A549 (cell line): ENCODE results near the gene SLC26A2. TPM values are rescaled to one million over a fixed set of nuclear protein-coding genes. Genes with fewer than 3 reads are reported as not detected.

ENCODE experiments used
- ATAC-seq, 2 experiments: fragments of 200-7000 bp in 1 of 2; fragments of >200 bp in 1 of 2; cut with Nextera tagmentation in 1 of 2; cut with Tn5 transposase in 1 of 2; 3 replicates each; pipeline versions ENCODE4 v1.8.0 to v1.9.1; 2018 to 2020; ENCODE audit warnings: mild to moderate bottlenecking in 1 of 2, moderate library complexity in 1 of 2
- CTCF ChIA-PET: fragments of 300-600 bp; sonication (Branson Sonifier 250); formaldehyde crosslinking; extraction: SDS; loops from one replicate; lab custom pipeline; 2021; ENCODE audit warnings: antibody characterized with exemption, inconsistent platforms; lab: Yijun Ruan, JAX
- POLR2A ChIA-PET: fragments of 350-600 bp; formaldehyde crosslinking; extraction: SDS; loops from one replicate; lab custom pipeline; 2021; ENCODE audit warnings: antibody characterized with exemption, inconsistent platforms; lab: Yijun Ruan, JAX
- DNase-seq, 2 experiments: peaks; one replicate each; pipeline versions ENCODE4 v3.0.0 to v3.0.0-alpha.2; 2011 to 2016; ENCODE audit warnings: low read depth in 1 of 2, low spot score in 1 of 2
- FAIRE-seq: peaks from 2 replicates; lab custom pipeline; 2011; peaks lifted over from hg19 to GRCh38; lab: Jason Lieb, UNC
- H3K27ac ChIP-seq, 2 experiments: fragments of >200 bp; sonication (Bioruptor Twin); formaldehyde crosslinking; 3 replicates each; pipeline ENCODE4 v1.5.1; 2016 to 2017
- H3K4me1 ChIP-seq: fragments of >200 bp; sonication (Bioruptor Twin); formaldehyde crosslinking; 3 replicates; pipeline ENCODE4 v1.6.1; 2016
- H3K4me2 ChIP-seq: fragments of >200 bp; sonication (Bioruptor Twin); formaldehyde crosslinking; 3 replicates; pipeline ENCODE4 v1.6.1; 2016
- H3K4me3 ChIP-seq: fragments of >200 bp; sonication (Bioruptor Twin); formaldehyde crosslinking; 3 replicates; pipeline ENCODE4 v1.5.1; 2016
- H3K9me3 ChIP-seq: fragments of >200 bp; sonication (Bioruptor Twin); formaldehyde crosslinking; 3 replicates; pipeline ENCODE4 v1.6.1; 2016
- CBX8 ChIP-seq: fragments of 200-600 bp; sonication (generic); IDR thresholded peaks from 2 replicates; pipeline ENCODE4 v1.6.1; 2016
- CEBPB ChIP-seq, 2 experiments: fragments of >200 bp in 1 of 2; sonication (Bioruptor Twin) in 1 of 2; formaldehyde crosslinking in 1 of 2; IDR thresholded peaks; 2 replicates each; pipeline ENCODE4 v1.6.1; 2012 to 2016
- EHF ChIP-seq: fragments of 250-450 bp; sonication (Bioruptor Pico); IDR thresholded peaks from 2 replicates; pipeline ENCODE4 v1.5.0; 2020; ENCODE audit warnings: mild to moderate bottlenecking
- EHMT2 ChIP-seq: fragments of 200-600 bp; sonication (generic); IDR thresholded peaks from 2 replicates; pipeline ENCODE4 v1.6.1; 2016; ENCODE audit warnings: antibody characterized with exemption, low read depth, mild to moderate bottlenecking, moderate library complexity
- EP300 ChIP-seq, 2 experiments: fragments of >200 bp; sonication (Bioruptor Twin); formaldehyde crosslinking; IDR thresholded peaks; 2 replicates in 1 of 2; 3 replicates in 1 of 2; pipeline ENCODE4 v1.6.1; 2016 to 2017
- FOXS1 ChIP-seq: fragments of 250-450 bp; sonication (Bioruptor Pico); IDR thresholded peaks from 2 replicates; pipeline ENCODE4 v1.5.0; 2020; ENCODE audit warnings: mild to moderate bottlenecking, moderate library complexity
- HMGXB4 ChIP-seq: fragments of 250-450 bp; sonication (Bioruptor Pico); IDR thresholded peaks from 2 replicates; pipeline ENCODE4 v1.5.0; 2021; ENCODE audit warnings: mild to moderate bottlenecking, moderate library complexity, borderline replicate concordance
- HOXA7 ChIP-seq: fragments of 250-450 bp; sonication (Bioruptor Pico); IDR thresholded peaks from 2 replicates; pipeline ENCODE4 v1.5.0; 2020; ENCODE audit warnings: mild to moderate bottlenecking, moderate library complexity
- JUN ChIP-seq, 2 experiments: fragments of >200 bp; sonication (Bioruptor Twin); formaldehyde crosslinking; IDR thresholded peaks; 2 replicates in 1 of 2; 3 replicates in 1 of 2; pipeline ENCODE4 v1.6.1; 2016 to 2017
- MAFK ChIP-seq: fragments of 450-650 bp; IDR thresholded peaks from 2 replicates; pipeline ENCODE4 v1.6.1; 2014; ENCODE audit not compliant: partially characterized antibody
- MYC ChIP-seq: IDR thresholded peaks from 2 replicates; pipeline ENCODE4 v1.6.1; 2012; ENCODE audit warnings: mild to moderate bottlenecking, inconsistent platforms, low read length, improper control_type of control experiment, borderline replicate concordance
- NPAS2 ChIP-seq: fragments of 250-450 bp; sonication (Bioruptor Pico); IDR thresholded peaks from 2 replicates; pipeline ENCODE4 v1.8.0; 2022; ENCODE audit warnings: mild to moderate bottlenecking, moderate library complexity, borderline replicate concordance
- RCOR1 ChIP-seq: fragments of 150-350 bp; IDR thresholded peaks from 2 replicates; pipeline ENCODE4 v1.6.1; 2014; ENCODE audit warnings: antibody characterized with exemption, low read length, low read depth
- RFX5 ChIP-seq: fragments of 450-650 bp; IDR thresholded peaks from 2 replicates; pipeline ENCODE4 v1.7.1; 2014; ENCODE audit warnings: antibody characterized with exemption, mild to moderate bottlenecking, moderate library complexity
- SMC3 ChIP-seq: fragments of >200 bp; sonication (Bioruptor Twin); formaldehyde crosslinking; IDR thresholded peaks from 3 replicates; pipeline ENCODE4 v1.6.1; 2018; ENCODE audit warnings: inconsistent platforms
- SREBF2 ChIP-seq: fragments of 450-650 bp; IDR thresholded peaks from 2 replicates; pipeline ENCODE4 v1.6.1; 2014; ENCODE audit warnings: mild to moderate bottlenecking, moderate library complexity
- USF2 ChIP-seq: fragments of 450-650 bp; IDR thresholded peaks from 2 replicates; pipeline ENCODE4 v1.6.1; 2014; ENCODE audit warnings: antibody characterized with exemption
- ZNF302 ChIP-seq: fragments of 250-450 bp; sonication (Bioruptor Pico); IDR thresholded peaks from 2 replicates; pipeline ENCODE4 v1.9.0; 2021; ENCODE audit warnings: inconsistent platforms, mild to moderate bottlenecking, moderate library complexity
- ZSCAN20 ChIP-seq: fragments of 250-450 bp; sonication (Bioruptor Pico); IDR thresholded peaks from 2 replicates; pipeline ENCODE4 v1.8.0; 2022; ENCODE audit warnings: mild to moderate bottlenecking, moderate library complexity
- WGBS: methylation state at CpG from one replicate; pipeline ENCODE4 v1.1.6; 2017; ENCODE audit errors: missing lambda C conversion rate; 5-methylcytosine and 5-hydroxymethylcytosine counted together
- polyA plus RNA-seq, 4 experiments: library from polyadenylated mRNA; depleted of rRNA in 3 of 4; stranded (reverse); fragments of >200 nt; fragmentation: RNase III in 1 of 4; extraction: RNeasy Plus Mini Kit Qiagen cat#74134 plus additional on column Dnase treatment in 1 of 4; gene quantifications; 2 replicates in 3 of 4; 3 replicates in 1 of 4; pipeline ENCODE4 v1.2.3, GENCODE V29; 2011 to 2017
- TF ChIP-seq, protein P1 (sequence below): fragments of 150-350 bp; IDR thresholded peaks from 2 replicates; pipeline ENCODE4 v1.6.1; 2014; ENCODE audit warnings: low read depth, mild to moderate bottlenecking, low read length
- TF ChIP-seq, protein P2 (sequence below): fragments of 200-600 bp; sonication (generic); IDR thresholded peaks from 2 replicates; pipeline ENCODE4 v1.6.1; 2016; ENCODE audit warnings: antibody characterized with exemption, mild to moderate bottlenecking, moderate library complexity
- TF ChIP-seq, protein P3 (sequence below): fragments of >200 bp; sonication (Bioruptor Twin); formaldehyde crosslinking; IDR thresholded peaks from 3 replicates; pipeline ENCODE4 v1.6.1; 2016
- TF ChIP-seq, protein P4 (sequence below): IDR thresholded peaks from 2 replicates; pipeline ENCODE4 v1.6.1; 2012; ENCODE audit warnings: low read depth, borderline replicate concordance

SLC26A2 gene
- polyA plus RNA-seq, 2 of the 4 experiments (the other 2 are of a cell fraction) = 31.9 to 32.2 TPM

- FAIRE-seq = no peak
- no peak for DNase-seq
- WGBS = 80% methylated on average over 1 of the region's 1 CpG
- peak overlapping the region; percentile 79 for H3K4me2 ChIP-seq
- H3K4me1 ChIP-seq = peaks cover 64% of the 10 kb centered on the region
- no peak overlapping the region for H3K4me3 ChIP-seq
- POLR2A ChIA-PET = interaction anchor here (6.5 kb wide), 1 partner anchor 25 kb away, joined by 61 read pairs; the partner anchor contains the start of gene SLC26A2
- no peak for TF ChIP-seq HOXA7 (CRISPR knock-in tag)
- TF ChIP-seq JUN (IDR thresholded peaks at IDR 0.05) = no peak
- TF ChIP-seq, all 56 proteins: peak for 0
- CTCF ChIA-PET = interaction anchor here (0.5 to 19.0 kb wide), 12 partner anchors 9 to 104 kb away, joined by 3 to 386 read pairs (median 10); partner anchors contain the start of genes PDE6A and SLC26A2
- ATAC-seq = no peak
- Histone ChIP-seq H3K27ac (peak overlapping the region; percentile 85 to 91), H3K9me3 (no peaks in the 10 kb centered on the region)
These were observed 24.4 kb upstream of the SLC26A2 start for GRCh38 chr5:149936044-149936699.

DNA sequence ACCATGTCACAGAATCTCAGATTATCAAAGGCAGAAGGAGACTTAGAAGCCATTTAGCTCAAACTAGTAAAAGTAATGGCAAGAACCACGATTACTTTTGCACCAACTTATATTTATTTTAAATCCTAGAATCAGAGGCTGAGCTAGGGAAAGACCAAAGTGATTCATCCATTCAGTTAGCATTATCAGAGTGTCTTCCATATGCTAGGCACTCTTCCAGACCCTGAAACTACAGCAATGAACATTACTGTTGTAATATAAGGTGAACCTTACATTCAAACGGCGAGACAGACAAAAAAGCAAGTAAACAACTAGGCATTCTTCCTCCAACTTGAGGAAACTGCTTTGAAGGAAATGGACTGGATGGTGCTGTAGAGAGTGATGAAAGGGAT is 23.9 kb upstream of the SLC26A2 start:
- ChIA-PET CTCF (interaction anchor here (0.9 to 19.0 kb wide), 9 partner anchors 9 to 102 kb away, joined by 3 to 386 read pairs (median 17); partner anchors contain the start of genes PDE6A and SLC26A2), POLR2A (interaction anchor here (6.5 kb wide), 1 partner anchor 24 kb away, joined by 61 read pairs; the partner anchor contains the start of gene SLC26A2)
- DNase-seq (no peak), FAIRE-seq (no peak), ATAC-seq (no peak)
- TF ChIP-seq RFX5 (no peak), ZSCAN20 (CRISPR knock-in tag) (no peak), SREBF2 (no peak), CEBPB (IDR thresholded peaks at IDR 0.05) (no peak), EP300 (IDR thresholded peaks at IDR 0.05) (no peak), SMC3 (no peak)
- TF ChIP-seq, protein P1, sequence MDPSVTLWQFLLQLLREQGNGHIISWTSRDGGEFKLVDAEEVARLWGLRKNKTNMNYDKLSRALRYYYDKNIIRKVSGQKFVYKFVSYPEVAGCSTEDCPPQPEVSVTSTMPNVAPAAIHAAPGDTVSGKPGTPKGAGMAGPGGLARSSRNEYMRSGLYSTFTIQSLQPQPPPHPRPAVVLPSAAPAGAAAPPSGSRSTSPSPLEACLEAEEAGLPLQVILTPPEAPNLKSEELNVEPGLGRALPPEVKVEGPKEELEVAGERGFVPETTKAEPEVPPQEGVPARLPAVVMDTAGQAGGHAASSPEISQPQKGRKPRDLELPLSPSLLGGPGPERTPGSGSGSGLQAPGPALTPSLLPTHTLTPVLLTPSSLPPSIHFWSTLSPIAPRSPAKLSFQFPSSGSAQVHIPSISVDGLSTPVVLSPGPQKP = no peak
- TF ChIP-seq, protein P2, sequence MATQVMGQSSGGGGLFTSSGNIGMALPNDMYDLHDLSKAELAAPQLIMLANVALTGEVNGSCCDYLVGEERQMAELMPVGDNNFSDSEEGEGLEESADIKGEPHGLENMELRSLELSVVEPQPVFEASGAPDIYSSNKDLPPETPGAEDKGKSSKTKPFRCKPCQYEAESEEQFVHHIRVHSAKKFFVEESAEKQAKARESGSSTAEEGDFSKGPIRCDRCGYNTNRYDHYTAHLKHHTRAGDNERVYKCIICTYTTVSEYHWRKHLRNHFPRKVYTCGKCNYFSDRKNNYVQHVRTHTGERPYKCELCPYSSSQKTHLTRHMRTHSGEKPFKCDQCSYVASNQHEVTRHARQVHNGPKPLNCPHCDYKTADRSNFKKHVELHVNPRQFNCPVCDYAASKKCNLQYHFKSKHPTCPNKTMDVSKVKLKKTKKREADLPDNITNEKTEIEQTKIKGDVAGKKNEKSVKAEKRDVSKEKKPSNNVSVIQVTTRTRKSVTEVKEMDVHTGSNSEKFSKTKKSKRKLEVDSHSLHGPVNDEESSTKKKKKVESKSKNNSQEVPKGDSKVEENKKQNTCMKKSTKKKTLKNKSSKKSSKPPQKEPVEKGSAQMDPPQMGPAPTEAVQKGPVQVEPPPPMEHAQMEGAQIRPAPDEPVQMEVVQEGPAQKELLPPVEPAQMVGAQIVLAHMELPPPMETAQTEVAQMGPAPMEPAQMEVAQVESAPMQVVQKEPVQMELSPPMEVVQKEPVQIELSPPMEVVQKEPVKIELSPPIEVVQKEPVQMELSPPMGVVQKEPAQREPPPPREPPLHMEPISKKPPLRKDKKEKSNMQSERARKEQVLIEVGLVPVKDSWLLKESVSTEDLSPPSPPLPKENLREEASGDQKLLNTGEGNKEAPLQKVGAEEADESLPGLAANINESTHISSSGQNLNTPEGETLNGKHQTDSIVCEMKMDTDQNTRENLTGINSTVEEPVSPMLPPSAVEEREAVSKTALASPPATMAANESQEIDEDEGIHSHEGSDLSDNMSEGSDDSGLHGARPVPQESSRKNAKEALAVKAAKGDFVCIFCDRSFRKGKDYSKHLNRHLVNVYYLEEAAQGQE = no peak
- 84% methylated on average over 3 of the region's 3 CpGs for WGBS
- peak overlapping the region; percentile 79 for H3K4me2 ChIP-seq
- no peaks in the 10 kb centered on the region for H3K9me3 ChIP-seq
- H3K4me3 ChIP-seq = no peak overlapping the region
- peak overlapping the region; percentile 85 to 91 for H3K27ac ChIP-seq
- H3K4me1 ChIP-seq = peaks cover 65% of the 10 kb centered on the region

GRCh38 chr5:149937610-149938009 is 22.9 kb upstream of the SLC26A2 start:
- peaks cover 64% of the 10 kb centered on the region for H3K4me1 ChIP-seq
- no peak overlapping the region for H3K4me3 ChIP-seq
- ChIA-PET CTCF (interaction anchor here (0.9 to 19.0 kb wide), 5 partner anchors 23 to 103 kb away, joined by 3 to 386 read pairs (median 54); partner anchors contain the start of gene SLC26A2), POLR2A (interaction anchor here (0.5 to 6.5 kb wide), 3 partner anchors 9 to 23 kb away, joined by 3 to 61 read pairs (median 6); partner anchors contain the start of gene SLC26A2)
- peak in 1 of 2 experiments; percentile 15; a peak in 2 of 6 replicates for ATAC-seq
- no peaks in the 10 kb centered on the region for H3K9me3 ChIP-seq
- peak overlapping the region; percentile 79 for H3K4me2 ChIP-seq
- FAIRE-seq = no peak
- DNase-seq = peak in 1 of 2 experiments; percentile 55
- 17% methylated on average over 1 of the region's 1 CpG for WGBS
- peak overlapping the region; percentile 85 to 91 for H3K27ac ChIP-seq
- TF ChIP-seq FOXS1 (CRISPR knock-in tag) (no peak), EHF (CRISPR knock-in tag) (no peak), ZNF302 (CRISPR knock-in tag) (no peak), MAFK (peak; percentile 21), USF2 (no peak), RCOR1 (no peak), MYC (no peak), JUN (IDR thresholded peaks at IDR 0.05) (no peak; a peak in 1 of 5 replicates), HMGXB4 (no peak), EHMT2 (no peak), CBX8 (no peak), NPAS2 (CRISPR knock-in tag) (no peak)
- TF ChIP-seq, protein P3, sequence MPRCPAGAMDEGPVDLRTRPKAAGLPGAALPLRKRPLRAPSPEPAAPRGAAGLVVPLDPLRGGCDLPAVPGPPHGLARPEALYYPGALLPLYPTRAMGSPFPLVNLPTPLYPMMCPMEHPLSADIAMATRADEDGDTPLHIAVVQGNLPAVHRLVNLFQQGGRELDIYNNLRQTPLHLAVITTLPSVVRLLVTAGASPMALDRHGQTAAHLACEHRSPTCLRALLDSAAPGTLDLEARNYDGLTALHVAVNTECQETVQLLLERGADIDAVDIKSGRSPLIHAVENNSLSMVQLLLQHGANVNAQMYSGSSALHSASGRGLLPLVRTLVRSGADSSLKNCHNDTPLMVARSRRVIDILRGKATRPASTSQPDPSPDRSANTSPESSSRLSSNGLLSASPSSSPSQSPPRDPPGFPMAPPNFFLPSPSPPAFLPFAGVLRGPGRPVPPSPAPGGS = no peak
- TF ChIP-seq, protein P4, sequence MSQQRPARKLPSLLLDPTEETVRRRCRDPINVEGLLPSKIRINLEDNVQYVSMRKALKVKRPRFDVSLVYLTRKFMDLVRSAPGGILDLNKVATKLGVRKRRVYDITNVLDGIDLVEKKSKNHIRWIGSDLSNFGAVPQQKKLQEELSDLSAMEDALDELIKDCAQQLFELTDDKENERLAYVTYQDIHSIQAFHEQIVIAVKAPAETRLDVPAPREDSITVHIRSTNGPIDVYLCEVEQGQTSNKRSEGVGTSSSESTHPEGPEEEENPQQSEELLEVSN = no peak
